Fibroblast of mammary gland (primary cell): ENCODE data around the gene MTMR6.
A peak's percentile ranks its signal among the peaks of the same experiment; 100 is the strongest.

Experiments
- DNase-seq: peaks from one replicate; pipeline ENCODE4 v3.0.0-alpha.2; 2010; ENCODE audit warnings: low read depth
- H3K4me3 ChIP-seq: 2 replicates; pipeline ENCODE4 v1.5.1; 2011; ENCODE audit warnings: low read depth, mild to moderate bottlenecking, low read length, moderate library complexity; ENCODE audit not compliant: control insufficient read depth
- TF ChIP-seq, protein P1 (sequence below): conservative IDR thresholded peaks from 2 replicates; pipeline ENCODE4 v1.5.1; 2011; ENCODE audit warnings: low read depth, low read length, inconsistent platforms; ENCODE audit not compliant: control insufficient read depth, insufficient read depth

MTMR6 gene

DNA sequence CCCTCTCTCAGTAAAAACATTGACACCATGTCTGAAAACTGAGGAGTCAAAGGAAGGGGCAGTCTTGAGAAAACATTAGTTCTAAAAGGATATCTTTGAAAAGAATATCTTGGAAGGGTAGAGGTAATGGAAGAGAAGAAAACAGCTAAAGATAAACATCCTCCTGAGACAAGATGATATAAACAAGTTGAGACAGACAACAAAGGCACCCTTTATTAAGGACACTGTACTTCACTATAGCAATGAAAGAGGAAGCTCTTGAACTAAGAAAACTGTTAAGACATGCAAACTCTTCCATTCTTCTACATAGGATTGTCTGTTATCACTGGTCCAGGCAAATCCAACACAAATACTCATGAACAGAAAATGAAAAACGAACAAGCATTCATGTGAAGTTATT lies 46.3 kb downstream of the MTMR6 start:
- DNase-seq = no peak

GRCh38 chr13:25237083-25237482 lies 50.2 kb downstream of the MTMR6 start:
- no peak overlapping the region for H3K4me3 ChIP-seq
- no peak for DNase-seq
- TF ChIP-seq, protein P1, sequence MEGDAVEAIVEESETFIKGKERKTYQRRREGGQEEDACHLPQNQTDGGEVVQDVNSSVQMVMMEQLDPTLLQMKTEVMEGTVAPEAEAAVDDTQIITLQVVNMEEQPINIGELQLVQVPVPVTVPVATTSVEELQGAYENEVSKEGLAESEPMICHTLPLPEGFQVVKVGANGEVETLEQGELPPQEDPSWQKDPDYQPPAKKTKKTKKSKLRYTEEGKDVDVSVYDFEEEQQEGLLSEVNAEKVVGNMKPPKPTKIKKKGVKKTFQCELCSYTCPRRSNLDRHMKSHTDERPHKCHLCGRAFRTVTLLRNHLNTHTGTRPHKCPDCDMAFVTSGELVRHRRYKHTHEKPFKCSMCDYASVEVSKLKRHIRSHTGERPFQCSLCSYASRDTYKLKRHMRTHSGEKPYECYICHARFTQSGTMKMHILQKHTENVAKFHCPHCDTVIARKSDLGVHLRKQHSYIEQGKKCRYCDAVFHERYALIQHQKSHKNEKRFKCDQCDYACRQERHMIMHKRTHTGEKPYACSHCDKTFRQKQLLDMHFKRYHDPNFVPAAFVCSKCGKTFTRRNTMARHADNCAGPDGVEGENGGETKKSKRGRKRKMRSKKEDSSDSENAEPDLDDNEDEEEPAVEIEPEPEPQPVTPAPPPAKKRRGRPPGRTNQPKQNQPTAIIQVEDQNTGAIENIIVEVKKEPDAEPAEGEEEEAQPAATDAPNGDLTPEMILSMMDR = no peak

More for the DNA sequence above, 46.3 kb downstream of the MTMR6 start:
- H3K4me3 ChIP-seq = no peak overlapping the region
- TF ChIP-seq, protein P1 = no peak

DNA sequence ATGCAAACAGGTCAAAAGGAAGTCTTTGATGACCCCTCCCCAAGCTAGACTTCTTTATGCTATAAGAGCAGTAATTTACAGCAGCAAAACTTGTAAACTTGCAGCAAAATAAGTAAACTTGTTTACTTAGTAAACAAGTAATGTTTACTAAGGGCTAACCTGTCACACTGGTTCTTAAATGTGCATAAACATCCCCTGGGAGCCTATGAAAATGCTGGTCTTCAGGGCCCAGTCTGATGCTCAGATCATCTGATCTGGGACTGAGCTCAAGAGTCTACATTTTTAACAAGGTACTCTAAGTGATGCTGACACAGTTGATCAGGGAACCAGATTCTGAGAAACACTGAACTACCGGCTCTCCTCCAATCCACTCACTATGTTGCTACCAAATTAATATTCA lies 53.4 kb downstream of the MTMR6 start:
- TF ChIP-seq, protein P1 = no peak
- no peak for DNase-seq
- no peak overlapping the region for H3K4me3 ChIP-seq

GRCh38 chr13:25232937-25233515 lies 54.3 kb downstream of the MTMR6 start:
- TF ChIP-seq, protein P1 = peak; percentile 50
- peak; percentile 47 for DNase-seq

GRCh38 chr13:25231517-25231916 lies 55.8 kb downstream of the MTMR6 start:
- H3K4me3 ChIP-seq = no peak overlapping the region
- DNase-seq = no peak
- TF ChIP-seq, protein P1 = no peak

More at GRCh38 chr13:25232937-25233515, 54.3 kb downstream of the MTMR6 start:
- no peak overlapping the region for H3K4me3 ChIP-seq

GRCh38 chr13:25227690-25228089 lies 59.6 kb downstream of the MTMR6 start:
- no peak overlapping the region for H3K4me3 ChIP-seq
- TF ChIP-seq, protein P1 = no peak
- DNase-seq = no peak

DNA sequence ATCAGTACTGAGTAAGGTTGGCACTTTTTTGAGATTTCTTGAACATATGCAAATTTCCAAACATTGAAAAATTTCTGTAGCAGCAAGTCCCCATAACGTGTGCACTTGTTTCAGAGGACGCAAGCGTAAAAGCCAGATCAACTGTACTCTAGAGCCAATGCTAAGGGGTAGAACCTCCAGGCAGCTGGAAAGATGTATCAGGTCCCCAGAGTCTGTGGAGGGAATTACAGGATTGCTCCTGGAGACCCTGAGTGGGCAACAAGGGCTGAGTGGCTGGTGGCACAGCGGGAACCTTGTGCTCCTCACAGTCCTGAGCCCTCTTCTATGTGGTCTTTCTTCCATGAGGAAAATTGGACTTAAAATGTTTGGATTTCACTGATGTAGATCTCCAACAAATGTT lies 61.3 kb downstream of the MTMR6 start:
- TF ChIP-seq, protein P1 = no peak
- no peak for DNase-seq
- no peak overlapping the region for H3K4me3 ChIP-seq
